GM12875 (cell line): Measurements from ENCODE around the gene HDAC4.

Source experiments
- H3K4me3 ChIP-seq: one replicate; pipeline ENCODE4 v1.5.1; 2011; ENCODE audit warnings: low read depth, low read length, control low read depth
- CTCF ChIP-seq: IDR thresholded peaks from 2 replicates; pipeline ENCODE4 v1.5.1; 2011; ENCODE audit warnings: low read depth, mild to moderate bottlenecking, control low read depth, inconsistent platforms, low read length, moderate library complexity, borderline replicate concordance; ENCODE audit not compliant: insufficient read depth

HDAC4 gene

DNA sequence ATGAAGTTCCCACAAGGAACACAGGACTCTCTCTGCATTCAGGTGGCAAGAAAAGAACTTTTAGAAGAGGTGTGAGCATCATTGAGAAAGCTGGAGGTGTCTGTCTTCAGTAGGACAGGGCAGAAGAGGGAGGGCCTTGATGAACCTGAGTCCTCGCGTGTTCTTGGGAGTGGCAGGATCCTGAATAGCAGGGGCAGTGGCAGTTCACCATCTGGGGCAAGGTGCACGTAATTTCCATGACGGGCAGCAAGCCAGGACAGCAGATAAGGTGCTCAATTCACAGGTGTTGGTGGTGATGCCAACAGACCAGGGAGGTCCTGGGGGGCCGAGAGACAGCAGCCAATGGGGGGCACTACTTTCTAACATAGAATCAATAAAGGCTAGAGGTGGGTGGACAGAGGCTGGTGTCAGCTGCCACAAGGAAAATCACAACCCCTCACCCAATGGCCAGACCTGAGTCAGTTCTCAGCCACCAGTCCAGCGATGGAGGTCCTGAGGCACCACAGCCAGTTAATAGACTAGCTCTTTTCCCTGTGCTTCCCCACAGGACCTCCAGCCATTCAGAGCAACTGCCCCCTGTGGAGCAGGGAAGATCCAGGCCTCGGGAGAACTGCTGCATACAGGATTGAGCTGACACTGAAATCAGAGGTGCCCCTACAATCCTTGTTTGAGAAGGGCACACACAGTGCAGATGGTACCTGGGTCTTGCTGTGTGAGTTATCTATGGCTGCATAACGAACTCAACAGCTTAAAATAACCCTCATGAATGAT is 10.9 kb upstream of the HDAC4 start:
- TF ChIP-seq CTCF: no peak

DNA sequence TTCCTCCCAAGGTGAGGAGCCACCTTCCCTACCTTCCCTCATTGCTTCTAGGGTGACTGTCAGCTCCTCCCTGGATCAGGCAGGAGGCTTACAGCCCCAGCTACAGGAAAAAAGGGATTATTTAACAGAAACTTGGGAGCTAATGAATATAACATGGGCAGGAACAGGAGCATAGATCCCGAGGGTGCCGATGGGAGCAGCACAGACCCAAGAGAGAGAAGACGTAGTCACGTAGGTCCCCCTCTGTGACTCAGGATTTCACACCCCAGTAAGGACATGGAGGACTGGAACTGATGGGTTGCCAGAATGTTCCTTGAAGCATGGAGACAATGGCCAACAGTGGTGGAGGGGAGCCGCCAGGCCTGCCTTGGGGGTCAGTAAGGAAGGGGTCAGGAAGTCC is 10.3 kb upstream of the HDAC4 start:
- no peak for TF ChIP-seq CTCF
- no peak overlapping the region for H3K4me3 ChIP-seq

More for the DNA sequence above, 10.9 kb upstream of the HDAC4 start:
- no peak overlapping the region for H3K4me3 ChIP-seq

GRCh38 chr2:239409976-239410375 is 9.2 kb upstream of the HDAC4 start:
- TF ChIP-seq CTCF: no peak
- H3K4me3 ChIP-seq: no peak overlapping the region

- no peak overlapping the region for H3K4me3 ChIP-seq
- no peak for TF ChIP-seq CTCF
Observed at GRCh38 chr2:239407112-239407511, 6.3 kb upstream of the HDAC4 start.

DNA sequence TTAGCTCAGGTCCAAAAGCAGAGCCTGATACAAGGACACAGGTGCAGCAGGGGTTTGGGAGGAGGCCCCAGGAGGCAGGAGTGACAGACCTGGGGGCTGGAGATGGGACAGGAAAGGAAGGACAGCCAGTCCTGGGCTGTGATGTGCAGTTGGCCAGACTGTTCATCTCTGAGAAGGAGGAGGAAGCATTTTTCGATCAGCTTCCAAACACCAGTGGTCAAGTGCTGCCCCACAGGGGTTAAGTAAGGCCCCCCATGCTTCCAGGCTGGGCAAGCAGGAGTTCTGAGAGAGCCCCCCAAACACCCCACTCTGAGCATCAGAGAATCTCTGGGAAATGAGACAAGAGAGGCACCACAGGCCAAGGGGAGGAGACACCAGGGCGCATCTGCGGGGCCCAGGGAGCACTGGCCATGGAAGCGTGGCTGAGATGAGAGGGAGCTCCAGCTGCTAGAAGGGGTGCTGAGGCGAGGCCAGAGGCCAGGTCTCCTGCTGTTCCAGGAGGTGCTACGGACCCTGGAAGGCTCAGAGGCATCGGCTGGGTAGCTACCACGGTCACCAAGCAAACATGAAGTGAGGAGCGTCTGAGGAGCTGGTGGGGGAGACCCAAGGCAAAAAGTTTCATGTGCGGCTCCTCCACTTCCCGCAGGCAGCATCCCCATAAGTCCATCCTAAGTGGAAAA is 5.6 kb upstream of the HDAC4 start:
- no peak for TF ChIP-seq CTCF
- H3K4me3 ChIP-seq: no peak overlapping the region

- no peak for TF ChIP-seq CTCF
- no peak overlapping the region for H3K4me3 ChIP-seq
Observed at GRCh38 chr2:239405071-239405470, 4.3 kb upstream of the HDAC4 start.

DNA sequence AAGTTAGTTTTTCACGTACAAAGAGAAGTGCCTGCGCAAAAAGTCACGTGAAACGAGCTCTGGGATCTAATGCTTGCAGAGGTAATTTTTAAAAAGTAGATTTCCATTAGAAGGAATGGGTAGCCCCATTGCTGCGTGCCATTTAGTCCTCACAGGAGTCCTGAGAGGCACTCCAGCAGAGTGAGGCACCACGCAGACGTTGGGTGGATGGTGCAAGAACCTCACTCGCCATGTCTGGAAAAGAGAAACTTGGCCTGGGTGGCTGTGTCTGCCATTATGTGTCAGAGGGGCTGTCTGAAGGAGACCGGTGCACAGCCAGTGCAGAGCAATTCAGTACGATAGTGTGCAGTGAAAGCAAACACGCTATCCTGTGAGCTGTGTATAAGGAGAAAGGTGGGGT is 1.8 kb upstream of the HDAC4 start:
- no peak overlapping the region for H3K4me3 ChIP-seq
- TF ChIP-seq CTCF: no peak
